ENCODE data around the gene PSTPIP1.

GRCh38 chr15:76967067-76967466 lies 27.9 kb upstream of the PSTPIP1 start:
- TF ChIP-seq CTCF (conservative IDR thresholded peaks at IDR 0.05; ENCODE audit: low read length) (no peak), EZH2phosphoT487 (IDR thresholded peaks at IDR 0.05; ENCODE audit: borderline replicate concordance, low read depth, low read length) (no peak)

Data from OCI-LY7 (cell line).